HG02981 (cell line): ENCODE measurements around the gene NINL.
"Not testable (repeated sequence)": the region's sequence is repeated elsewhere in the genome, so short reads cannot be mapped to it uniquely, and the experiment has no call there.

Experiments
- ATAC-seq: cut with Tn5 transposase; IDR thresholded peaks from one replicate; pipeline ENCODE4 v1.9.1; 2021; ENCODE audit warnings: mild to moderate bottlenecking, moderate library complexity; ENCODE audit not compliant: unreplicated experiment

The NINL gene

GRCh38 chr20:25487975-25488374 is 97.4 kb downstream of the NINL start:
- ATAC-seq, result no peak

- no peak for ATAC-seq
These were observed 98.0 kb downstream of the NINL start for GRCh38 chr20:25487306-25487705.

- no peak for ATAC-seq
These were observed 99.0 kb downstream of the NINL start for GRCh38 chr20:25486377-25486776.

- no peak for ATAC-seq
These were observed 99.5 kb downstream of the NINL start for GRCh38 chr20:25485872-25486271.

GRCh38 chr20:25484911-25485511 is 100.3 kb downstream of the NINL start:
- no peak for ATAC-seq

GRCh38 chr20:25484224-25484846 is 101.0 kb downstream of the NINL start:
- no peak for ATAC-seq

- ATAC-seq, result no peak
These were observed 101.7 kb downstream of the NINL start for GRCh38 chr20:25483431-25484132.

GRCh38 chr20:25481918-25482253 is 103.4 kb downstream of the NINL start:
- ATAC-seq, result no peak

GRCh38 chr20:25481235-25481917 is 104.0 kb downstream of the NINL start:
- ATAC-seq, result no peak

- no peak for ATAC-seq
These were observed 104.5 kb downstream of the NINL start for GRCh38 chr20:25480797-25481196.

- no peak for ATAC-seq
These were observed 105.2 kb downstream of the NINL start for GRCh38 chr20:25480156-25480555.

- no peak for ATAC-seq
These were observed 105.7 kb downstream of the NINL start for GRCh38 chr20:25479638-25480037.

- no peak for ATAC-seq
These were observed 106.3 kb downstream of the NINL start for GRCh38 chr20:25478889-25479568.

- no peak for ATAC-seq
These were observed 108.1 kb downstream of the NINL start for GRCh38 chr20:25477014-25477882.

- ATAC-seq, result no peak
These were observed 109.0 kb downstream of the NINL start for GRCh38 chr20:25476106-25477013.

- not testable (repeated sequence) for ATAC-seq
These were observed 112.0 kb downstream of the NINL start for GRCh38 chr20:25473297-25473696.

- no peak for ATAC-seq
These were observed 114.3 kb downstream of the NINL start for GRCh38 chr20:25471020-25471419.

GRCh38 chr20:25470045-25470444 is 115.3 kb downstream of the NINL start:
- peak; percentile 62 for ATAC-seq

GRCh38 chr20:25469558-25469957 is 115.8 kb downstream of the NINL start:
- ATAC-seq, result no peak
